ENCODE data around the gene ZFYVE28. TPM values are rescaled to one million over a fixed set of nuclear protein-coding genes. Genes with fewer than 3 reads are reported as not detected.

The ZFYVE28 gene
- total RNA-seq, 1 donor from 2014 or later = 5.6 TPM

DNA sequence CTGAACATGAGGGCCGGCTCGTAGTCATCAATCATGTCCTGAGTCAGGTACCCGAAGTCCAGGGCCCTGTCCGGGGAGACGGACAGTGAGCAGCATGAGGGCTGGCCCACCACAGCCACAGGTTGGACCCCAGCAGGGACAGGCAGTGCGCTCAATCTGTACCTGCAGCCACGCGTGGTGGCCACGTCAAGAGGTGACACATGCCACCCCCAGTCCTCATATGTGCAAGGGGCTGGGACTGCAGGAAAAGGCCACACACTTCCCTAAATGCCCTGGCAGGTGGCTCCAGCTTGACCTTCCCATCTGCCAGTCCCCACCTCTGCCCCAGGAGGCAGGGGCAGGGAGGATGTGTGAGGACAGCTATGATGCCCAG is 82.7 kb downstream of the ZFYVE28 start:
- TF ChIP-seq, protein P1, sequence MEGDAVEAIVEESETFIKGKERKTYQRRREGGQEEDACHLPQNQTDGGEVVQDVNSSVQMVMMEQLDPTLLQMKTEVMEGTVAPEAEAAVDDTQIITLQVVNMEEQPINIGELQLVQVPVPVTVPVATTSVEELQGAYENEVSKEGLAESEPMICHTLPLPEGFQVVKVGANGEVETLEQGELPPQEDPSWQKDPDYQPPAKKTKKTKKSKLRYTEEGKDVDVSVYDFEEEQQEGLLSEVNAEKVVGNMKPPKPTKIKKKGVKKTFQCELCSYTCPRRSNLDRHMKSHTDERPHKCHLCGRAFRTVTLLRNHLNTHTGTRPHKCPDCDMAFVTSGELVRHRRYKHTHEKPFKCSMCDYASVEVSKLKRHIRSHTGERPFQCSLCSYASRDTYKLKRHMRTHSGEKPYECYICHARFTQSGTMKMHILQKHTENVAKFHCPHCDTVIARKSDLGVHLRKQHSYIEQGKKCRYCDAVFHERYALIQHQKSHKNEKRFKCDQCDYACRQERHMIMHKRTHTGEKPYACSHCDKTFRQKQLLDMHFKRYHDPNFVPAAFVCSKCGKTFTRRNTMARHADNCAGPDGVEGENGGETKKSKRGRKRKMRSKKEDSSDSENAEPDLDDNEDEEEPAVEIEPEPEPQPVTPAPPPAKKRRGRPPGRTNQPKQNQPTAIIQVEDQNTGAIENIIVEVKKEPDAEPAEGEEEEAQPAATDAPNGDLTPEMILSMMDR (IDR thresholded peaks at IDR 0.05; ENCODE audit: borderline replicate concordance) = no peak
- Histone ChIP-seq H3K4me1 (no peaks in the 10 kb centered on the region), H3K4me3 (no peak overlapping the region), H3K9me3 (replicated peaks) (no peaks in the 10 kb centered on the region), H3K27ac (replicated peaks) (no peak overlapping the region), H3K36me3 (no peaks in the 10 kb centered on the region), H3K27me3 (ENCODE audit: low read depth) (no peaks in the 10 kb centered on the region)
- no peak for DNase-seq
- intact Hi-C loops (cut with micrococcal nuclease) = no loop called here

DNA sequence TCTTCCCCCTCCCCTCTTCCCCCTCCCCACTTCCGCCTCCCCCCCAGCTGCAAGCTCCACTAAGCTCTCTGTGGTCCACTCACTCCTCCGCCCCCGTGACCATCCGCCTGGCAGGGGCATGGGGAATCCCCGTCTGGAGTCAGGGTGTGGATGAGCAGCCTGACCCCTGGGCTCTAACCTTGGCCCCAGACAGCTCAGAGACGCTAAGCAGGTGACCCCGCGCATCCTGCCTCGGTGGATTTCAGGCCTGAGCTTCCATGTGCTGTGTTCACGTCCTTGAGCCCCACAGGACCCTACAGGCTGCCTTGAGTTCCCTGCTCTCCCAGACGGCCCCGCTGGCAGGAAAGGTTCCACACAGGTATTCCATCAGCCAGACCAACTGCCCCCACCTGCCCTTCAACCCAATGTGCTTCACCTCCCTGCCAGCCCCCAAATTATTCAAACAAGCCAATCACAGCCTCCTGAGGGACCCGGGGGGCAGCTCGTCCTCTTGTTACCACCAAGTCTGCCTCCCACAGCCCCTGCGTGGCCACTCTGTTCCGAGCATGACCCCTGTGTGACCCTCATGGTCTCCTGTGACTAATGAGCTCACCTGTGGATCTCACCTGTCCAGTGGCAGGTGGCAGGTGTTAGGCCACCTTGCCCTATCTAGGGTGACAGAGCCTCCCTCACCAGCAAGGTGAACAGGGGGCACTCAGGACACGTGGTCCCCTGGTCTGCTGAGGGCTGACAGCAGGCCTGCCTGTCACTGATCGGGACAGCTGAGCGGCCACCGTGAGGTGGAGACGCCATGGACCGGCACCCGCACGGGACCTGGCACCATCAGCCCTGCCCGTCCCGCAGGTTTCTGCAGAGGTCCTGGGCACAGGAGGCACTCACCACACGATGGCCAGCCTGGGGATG is 83.4 kb downstream of the ZFYVE28 start:
- no peaks in the 10 kb centered on the region for H3K36me3 ChIP-seq
- H3K4me3 ChIP-seq = no peak overlapping the region
- H3K27me3 ChIP-seq (ENCODE audit: low read depth) = no peaks in the 10 kb centered on the region
- TF ChIP-seq, protein P1 (IDR thresholded peaks at IDR 0.05; ENCODE audit: borderline replicate concordance) = no peak
- no peak for DNase-seq
- intact Hi-C loops (cut with micrococcal nuclease) = no loop called here
- no peaks in the 10 kb centered on the region for H3K4me1 ChIP-seq
- no peaks in the 10 kb centered on the region for H3K9me3 ChIP-seq (replicated peaks)
- no peak overlapping the region for H3K27ac ChIP-seq (replicated peaks)

DNA sequence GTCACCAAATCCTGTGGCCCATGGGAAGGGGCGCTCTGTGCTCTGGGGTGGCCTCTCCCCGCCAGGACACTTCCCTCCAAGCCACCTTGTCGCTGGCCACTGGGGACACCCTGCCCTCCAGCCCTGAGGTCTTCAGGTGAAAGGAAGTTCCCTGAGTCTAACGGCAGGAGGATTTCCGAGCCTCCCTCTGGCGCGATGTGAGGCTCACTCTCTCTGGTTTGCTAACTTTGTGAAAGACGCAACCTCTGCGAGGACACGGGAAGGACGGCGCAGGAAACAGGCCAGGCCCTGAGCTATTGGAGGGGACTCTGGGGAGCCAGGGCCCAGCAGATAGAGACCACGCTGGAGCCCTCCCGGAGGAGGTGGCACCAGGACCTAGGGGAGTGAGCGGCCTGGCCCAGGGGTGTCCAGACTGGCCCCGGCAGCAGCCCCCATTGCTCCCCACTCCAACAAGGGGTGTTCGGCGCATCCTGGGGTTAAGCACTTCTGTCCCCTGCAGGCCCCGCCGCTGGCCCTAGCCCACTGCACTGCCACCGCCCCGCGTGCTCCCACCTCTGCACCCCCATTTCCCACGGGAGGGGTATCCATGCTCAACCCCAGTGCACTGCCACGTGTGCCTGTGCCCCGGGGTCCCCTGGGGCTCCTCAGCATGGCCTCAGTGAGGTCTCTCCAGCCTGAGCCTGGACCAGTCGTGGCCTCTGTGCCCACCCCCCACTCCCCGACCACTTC is 84.4 kb downstream of the ZFYVE28 start:
- Histone ChIP-seq H3K27me3 (ENCODE audit: low read depth) (no peaks in the 10 kb centered on the region), H3K9me3 (replicated peaks) (peaks cover 9% of the 10 kb centered on the region), H3K36me3 (peaks cover 8% of the 10 kb centered on the region), H3K4me3 (no peak overlapping the region), H3K4me1 (no peaks in the 10 kb centered on the region), H3K27ac (replicated peaks) (no peak overlapping the region)
- TF ChIP-seq, protein P1 (IDR thresholded peaks at IDR 0.05; ENCODE audit: borderline replicate concordance) = no peak
- DNase-seq = no peak
- intact Hi-C loops (cut with micrococcal nuclease) = no loop called here

DNA sequence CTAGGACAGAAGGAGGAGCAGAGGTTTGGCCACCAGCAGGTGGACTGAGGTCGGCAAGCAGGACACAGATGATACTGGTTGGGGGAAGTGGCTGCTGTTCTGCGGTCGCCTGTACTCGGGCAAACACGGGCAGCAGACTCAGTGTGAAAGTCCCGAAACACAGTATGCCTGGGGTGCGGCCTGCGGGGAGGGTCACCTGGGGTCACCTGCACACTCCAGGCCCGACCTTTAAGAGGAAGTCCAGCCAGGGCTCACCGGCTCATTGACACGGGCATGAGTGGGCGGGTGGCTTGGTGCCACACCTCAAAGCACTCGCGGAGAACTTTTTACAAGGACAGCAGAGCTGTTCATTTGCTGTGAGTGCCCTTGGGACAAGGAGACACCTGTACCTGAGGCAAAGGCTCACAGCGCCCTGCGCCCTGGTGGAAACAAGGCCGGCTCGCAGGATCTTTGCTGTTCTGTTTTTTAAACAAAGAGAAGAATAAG is 85.0 kb downstream of the ZFYVE28 start:
- no peaks in the 10 kb centered on the region for H3K27me3 ChIP-seq (ENCODE audit: low read depth)
- no peak overlapping the region for H3K4me3 ChIP-seq
- TF ChIP-seq, protein P1 (IDR thresholded peaks at IDR 0.05; ENCODE audit: borderline replicate concordance) = no peak
- H3K27ac ChIP-seq (replicated peaks) = no peak overlapping the region
- peaks cover 15% of the 10 kb centered on the region for H3K36me3 ChIP-seq
- intact Hi-C loops (cut with micrococcal nuclease) = no loop called here
- DNase-seq = no peak
- H3K4me1 ChIP-seq = no peaks in the 10 kb centered on the region
- H3K9me3 ChIP-seq (replicated peaks) = peaks cover 16% of the 10 kb centered on the region

DNA sequence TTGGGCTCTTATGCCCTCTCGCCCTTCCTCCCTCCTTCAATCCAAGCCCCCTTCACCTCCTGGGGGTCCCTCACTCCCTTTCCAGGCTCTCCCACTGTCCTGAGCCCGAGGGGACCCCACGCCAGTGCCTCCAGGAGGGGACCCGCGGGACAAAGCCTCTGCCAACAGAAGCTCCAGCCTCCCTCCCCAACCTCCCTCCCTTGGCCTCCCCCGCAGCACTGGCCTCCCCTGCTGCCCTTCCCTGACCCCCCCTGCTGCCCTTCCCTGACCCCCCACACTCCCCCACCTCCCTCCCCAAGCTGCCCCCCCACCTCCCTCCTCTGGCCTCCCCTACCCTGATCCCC is 85.5 kb downstream of the ZFYVE28 start:
- DNase-seq = no peak
- Histone ChIP-seq H3K27me3 (ENCODE audit: low read depth) (no peaks in the 10 kb centered on the region), H3K36me3 (peaks cover 20% of the 10 kb centered on the region), H3K4me1 (no peaks in the 10 kb centered on the region), H3K4me3 (no peak overlapping the region), H3K9me3 (replicated peaks) (peaks cover 20% of the 10 kb centered on the region), H3K27ac (replicated peaks) (no peak overlapping the region)
- TF ChIP-seq, protein P1 (IDR thresholded peaks at IDR 0.05; ENCODE audit: borderline replicate concordance) = no peak
- intact Hi-C loops (cut with micrococcal nuclease) = no loop called here
